Pancreas (tissue), 10 donors: Measurements from ENCODE around the gene HS3ST1. TPM values are rescaled to one million over a fixed set of nuclear protein-coding genes. Genes with fewer than 3 reads are reported as not detected.

ENCODE experiments used
- ATAC-seq, 4 donors: fragments of 200-7000 bp; cut with Tn5 transposase; one replicate each; pipeline versions ENCODE4 v1.8.0 to v1.9.1; 2020; ENCODE audit warnings: mild to moderate bottlenecking in 4 of 4, moderate library complexity in 4 of 4
- DNase-seq, 6 donors: peaks; one replicate each; pipeline ENCODE4 v3.0.0-alpha.2; 2020
- FAIRE-seq: peaks from 2 replicates; lab custom pipeline; 2012; peaks lifted over from hg19 to GRCh38; lab: Jason Lieb, UNC
- H3K27ac ChIP-seq, 4 donors: fragments of 200-600 bp; sonication (generic); 1 replicate in 3 of 4; 2 replicates in 1 of 4; pipeline versions ENCODE4 v1.5.0 to v1.8.0; 2020
- H3K27me3 ChIP-seq, 4 donors: fragments of 200-600 bp; one replicate each; pipeline ENCODE4 v1.8.0; 2021
- H3K36me3 ChIP-seq, 3 donors: fragments of 200-600 bp; sonication (generic) in 1 of 3; one replicate each; pipeline versions ENCODE4 v1.5.0 to v1.8.0; 2020 to 2021
- H3K4me1 ChIP-seq, 3 donors: fragments of 200-600 bp; one replicate each; pipeline ENCODE4 v1.8.0; 2021
- H3K4me3 ChIP-seq, 4 donors: fragments of 200-600 bp; sonication (generic) in 2 of 4; one replicate each; pipeline versions ENCODE4 v1.5.0 to v1.8.0; 2020 to 2021
- H3K9me3 ChIP-seq, 4 donors: fragments of 200-600 bp; one replicate each; pipeline ENCODE4 v1.8.0; 2021
- CTCF ChIP-seq, 4 donors: fragments of 200-600 bp; sonication (generic) in 3 of 4; IDR thresholded peaks; one replicate each; pipeline versions ENCODE4 v1.5.0 to v1.8.0; 2021; ENCODE audit warnings: antibody characterized with exemption in 4 of 4
- WGBS, 2 donors: extraction: QIAGEN DNeasy Blood & Tissue Kit; methylation state at CpG; one replicate each; pipeline ENCODE4 v1.1.7; 2013; 5-methylcytosine and 5-hydroxymethylcytosine counted together
- intact Hi-C, 3 donors: fragments of 100-400 bp; cut with DNase I; formaldehyde crosslinking; loops; one replicate each; pipeline versions ENCODE4 v1.11.1 to v1.14.2; 2022
- polyA plus RNA-seq, 2 donors: library from polyadenylated mRNA; stranded (reverse); fragments of 200-250 nt; gene quantifications; one replicate each; pipeline ENCODE4 v1.2.3, GENCODE V29; 2013
- total RNA-seq, 6 donors: library from RNA; stranded (reverse); fragmentation: NEBNext Ultra II Directional in 4 of 6; extraction: Animal tissue kit (Norgen Biotek cat#: 25700) in 4 of 6; gene quantifications; one replicate each; pipeline versions ENCODE4 v1.2.1 to v1.2.4, GENCODE V29; 2021 to 2023
- donor health status: healthy with polysubstance abuse.
- donor health status: DM: no; HTN: no; CAD: no; lungs with moderate emphysema.
- donor health status: DM: no; HTN: no; CAD: no.
- donor health status: control.
- donor health status: control.
- donor health status: Bipolar disorder and iron deficiency.
- donor health status: DM: yes; HTN: yes; CAD: no.
- donor health status: DM: no; HTN: no; CAD: no.
- donor health status: DM: no; HTN: no; CAD: no.
- donor health status: DM: yes; HTN: yes; CAD: no.

The HS3ST1 gene
- total and polyA plus RNA-seq, 8 donors: 0.16 to 2.1 (median 0.49) TPM

- Histone ChIP-seq H3K4me1 (no peaks in the 10 kb centered on the region), H3K27me3 (no peaks in the 10 kb centered on the region), H3K27ac (no peak overlapping the region), H3K9me3 (no peaks in the 10 kb centered on the region), H3K4me3 (no peak overlapping the region), H3K36me3 (no peaks in the 10 kb centered on the region)
- TF ChIP-seq CTCF (IDR thresholded peaks at IDR 0.05): no peak
- ATAC-seq (no peak), DNase-seq (no peak), FAIRE-seq (no peak)
- 33 to 57% methylated on average over 4 of the region's 4 CpGs for WGBS, 2 donors
- intact Hi-C loops: no loop called here
Measured at GRCh38 chr4:11376571-11376970, 52.1 kb downstream of the HS3ST1 start.

- DNase-seq: no peak
- WGBS, 2 donors: 54 to 63% methylated on average over 7 of the region's 7 CpGs
Measured at GRCh38 chr4:11376146-11376545, 52.5 kb downstream of the HS3ST1 start.

GRCh38 chr4:11368701-11369115, 60.0 kb downstream of the HS3ST1 start:
- Histone ChIP-seq H3K4me1 (no peaks in the 10 kb centered on the region), H3K27me3 (peaks cover 0 to 6% (median 0%) of the 10 kb centered on the region in 4 donors), H3K4me3 (no peak overlapping the region), H3K36me3 (no peaks in the 10 kb centered on the region), H3K9me3 (no peaks in the 10 kb centered on the region), H3K27ac (no peak overlapping the region)
- TF ChIP-seq CTCF (IDR thresholded peaks at IDR 0.05): no peak
- WGBS, 2 donors: 10 to 16% methylated on average over 40 to 53 of the region's 53 CpGs
- peak in 2 of 4 donors; percentile 45 to 61 for ATAC-seq
- DNase-seq: peak in 2 of 6 donors; percentile 48 to 57
- intact Hi-C loops: no loop called here
- FAIRE-seq: no peak

More at GRCh38 chr4:11376146-11376545, 52.5 kb downstream of the HS3ST1 start:
- Histone ChIP-seq H3K27me3 (no peaks in the 10 kb centered on the region), H3K27ac (no peak overlapping the region), H3K4me3 (no peak overlapping the region), H3K9me3 (no peaks in the 10 kb centered on the region), H3K36me3 (no peaks in the 10 kb centered on the region), H3K4me1 (no peaks in the 10 kb centered on the region)
- ATAC-seq (no peak), FAIRE-seq (no peak)
- no peak for TF ChIP-seq CTCF (IDR thresholded peaks at IDR 0.05)
- intact Hi-C loops: no loop called here

- no peak for FAIRE-seq
- ATAC-seq: peak in 3 of 4 donors; percentile 31 to 52 (median 52)
- no peak for TF ChIP-seq CTCF (IDR thresholded peaks at IDR 0.05)
- 35 to 51% methylated on average over 4 of the region's 4 CpGs for WGBS, 2 donors
- Histone ChIP-seq H3K27me3 (peaks cover 0 to 6% (median 0%) of the 10 kb centered on the region in 4 donors), H3K4me1 (no peaks in the 10 kb centered on the region), H3K4me3 (no peak overlapping the region), H3K9me3 (no peaks in the 10 kb centered on the region), H3K27ac (no peak overlapping the region), H3K36me3 (no peaks in the 10 kb centered on the region)
- DNase-seq: peak in 3 of 6 donors; percentile 18 to 39 (median 18)
- intact Hi-C loops: no loop called here
Measured at GRCh38 chr4:11367371-11367770, 61.3 kb downstream of the HS3ST1 start.

- no peak for DNase-seq
- H3K36me3 ChIP-seq: no peaks in the 10 kb centered on the region
- ATAC-seq: no peak
- H3K4me1 ChIP-seq: no peaks in the 10 kb centered on the region
- intact Hi-C loops: no loop called here
- TF ChIP-seq CTCF (IDR thresholded peaks at IDR 0.05): no peak
- peaks cover 0 to 6% (median 0%) of the 10 kb centered on the region in 4 donors for H3K27me3 ChIP-seq
- H3K9me3 ChIP-seq: no peaks in the 10 kb centered on the region
- H3K27ac ChIP-seq: no peak overlapping the region
- no peak for FAIRE-seq
- H3K4me3 ChIP-seq: no peak overlapping the region
Measured at GRCh38 chr4:11366859-11367258, 61.8 kb downstream of the HS3ST1 start.
